ENCODE measurements around the gene MAFF.

MAFF gene

DNA sequence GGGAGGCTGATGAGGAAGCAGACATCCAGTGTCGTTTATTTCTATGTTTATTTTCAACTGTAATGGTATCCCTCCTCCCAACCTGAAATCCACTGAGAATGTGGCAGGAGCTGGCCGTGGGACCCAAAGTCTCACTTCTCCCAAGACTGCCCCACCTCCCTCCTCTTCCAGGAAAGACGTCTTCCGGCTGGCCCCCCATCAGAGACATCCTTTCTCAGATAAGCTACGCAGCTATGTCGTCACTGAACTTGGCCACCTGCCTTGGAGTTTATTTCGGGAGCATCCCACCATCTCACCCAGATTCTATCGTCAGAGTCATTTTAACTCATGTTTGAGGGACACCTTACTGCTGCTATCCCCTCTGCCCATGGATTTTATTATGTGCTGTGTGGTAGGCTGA is 57.1 kb downstream of the MAFF start:
- H3K9ac ChIP-seq (ENCODE audit: low read length) = no peak overlapping the region
- no peak for DNase-seq (ENCODE audit: low read depth)

DNA sequence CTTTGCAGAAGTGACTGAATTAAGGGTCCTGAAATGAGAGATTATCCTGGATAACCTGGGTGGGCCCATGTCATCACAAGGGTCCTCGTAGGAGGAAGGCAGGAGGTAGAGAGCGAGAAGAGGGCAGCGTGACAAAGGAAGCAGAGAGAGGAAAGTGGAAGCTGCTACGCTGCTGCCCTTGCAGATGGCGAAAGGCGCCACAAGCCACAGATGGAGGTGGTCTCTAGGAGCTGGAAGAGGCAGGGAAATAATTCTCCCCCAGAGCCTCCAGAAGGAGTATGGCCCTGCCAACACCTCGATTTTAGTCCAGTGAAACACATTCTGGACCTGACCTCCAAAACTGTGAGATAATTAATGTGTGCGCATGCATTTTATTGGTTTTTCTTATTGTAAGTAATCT is 57.6 kb downstream of the MAFF start:
- H3K4me3 ChIP-seq (ENCODE audit: low read length) = no peak overlapping the region
- no peaks in the 10 kb centered on the region for H3K27me3 ChIP-seq (replicated peaks; ENCODE audit: control insufficient read depth, insufficient read depth, low read length)
- peaks cover 9% of the 10 kb centered on the region for H3K36me3 ChIP-seq (ENCODE audit: control insufficient read depth, insufficient read depth, low read length, severe bottlenecking)
- H3K4me1 ChIP-seq (ENCODE audit: control insufficient read depth, insufficient read depth, low read length) = peaks cover 52% of the 10 kb centered on the region
- no peak for DNase-seq (ENCODE audit: low read depth)
- H3K9ac ChIP-seq (ENCODE audit: low read length) = no peak overlapping the region
- no peaks in the 10 kb centered on the region for H3K9me3 ChIP-seq (ENCODE audit: control insufficient read depth, low read length)

More for the DNA sequence above, 57.1 kb downstream of the MAFF start:
- Histone ChIP-seq H3K36me3 (ENCODE audit: control insufficient read depth, insufficient read depth, low read length, severe bottlenecking) (peaks cover 5% of the 10 kb centered on the region), H3K27me3 (replicated peaks; ENCODE audit: control insufficient read depth, insufficient read depth, low read length) (no peaks in the 10 kb centered on the region), H3K4me1 (ENCODE audit: control insufficient read depth, insufficient read depth, low read length) (peaks cover 48% of the 10 kb centered on the region), H3K4me3 (ENCODE audit: low read length) (no peak overlapping the region), H3K9me3 (ENCODE audit: control insufficient read depth, low read length) (no peaks in the 10 kb centered on the region)

DNA sequence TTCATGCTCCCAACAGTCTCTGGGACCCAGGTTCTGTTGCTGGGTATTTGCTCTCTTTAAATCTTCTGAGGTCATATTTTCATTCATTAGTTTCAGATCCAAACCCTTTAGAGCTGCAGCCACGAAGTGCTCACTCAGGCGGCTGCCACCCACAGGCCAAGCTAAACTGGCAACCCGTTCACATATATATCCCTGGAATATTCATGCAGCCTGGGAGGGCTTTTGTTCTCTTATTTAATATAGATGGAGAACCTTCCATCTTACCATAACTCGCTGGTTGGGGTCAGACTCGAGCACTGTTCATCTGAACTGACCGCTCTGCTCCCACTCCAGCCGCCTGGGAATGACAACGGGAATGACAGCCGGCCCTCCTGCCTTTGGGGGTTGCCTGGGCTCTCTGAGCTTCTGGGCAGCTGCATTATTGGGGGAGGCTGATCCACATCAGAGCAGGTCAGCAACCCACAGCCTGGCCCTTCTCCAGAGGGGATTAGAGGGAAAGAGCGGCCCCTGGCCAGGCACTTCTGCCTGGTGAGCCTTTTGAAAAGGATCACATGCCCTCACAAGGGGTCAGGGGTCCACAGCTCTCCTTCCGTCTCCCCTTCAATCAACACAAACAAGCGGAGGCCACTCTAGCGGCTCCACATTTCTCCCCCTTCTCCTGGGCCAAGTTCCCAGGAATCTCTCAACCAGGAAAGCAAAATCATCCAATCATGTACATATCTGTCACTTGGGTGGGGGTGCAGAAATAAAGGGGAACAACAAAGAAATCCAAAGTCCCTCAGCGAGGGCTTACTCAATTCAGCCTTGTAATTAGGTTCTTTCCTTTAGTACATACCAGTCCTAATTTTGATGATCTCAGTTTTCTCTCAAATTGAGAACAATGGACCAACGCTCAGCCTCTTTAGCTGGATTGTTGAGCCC is 59.2 kb downstream of the MAFF start:
- Histone ChIP-seq H3K27me3 (replicated peaks; ENCODE audit: control insufficient read depth, insufficient read depth, low read length) (no peaks in the 10 kb centered on the region), H3K9me3 (ENCODE audit: control insufficient read depth, low read length) (no peaks in the 10 kb centered on the region), H3K36me3 (ENCODE audit: control insufficient read depth, insufficient read depth, low read length, severe bottlenecking) (peaks cover 10% of the 10 kb centered on the region), H3K9ac (ENCODE audit: low read length) (peak overlapping the region; percentile 82), H3K4me3 (ENCODE audit: low read length) (peak overlapping the region; percentile 77), H3K4me1 (ENCODE audit: control insufficient read depth, insufficient read depth, low read length) (peaks cover 58% of the 10 kb centered on the region)
- peak; percentile 53 for DNase-seq (ENCODE audit: low read depth)

DNA sequence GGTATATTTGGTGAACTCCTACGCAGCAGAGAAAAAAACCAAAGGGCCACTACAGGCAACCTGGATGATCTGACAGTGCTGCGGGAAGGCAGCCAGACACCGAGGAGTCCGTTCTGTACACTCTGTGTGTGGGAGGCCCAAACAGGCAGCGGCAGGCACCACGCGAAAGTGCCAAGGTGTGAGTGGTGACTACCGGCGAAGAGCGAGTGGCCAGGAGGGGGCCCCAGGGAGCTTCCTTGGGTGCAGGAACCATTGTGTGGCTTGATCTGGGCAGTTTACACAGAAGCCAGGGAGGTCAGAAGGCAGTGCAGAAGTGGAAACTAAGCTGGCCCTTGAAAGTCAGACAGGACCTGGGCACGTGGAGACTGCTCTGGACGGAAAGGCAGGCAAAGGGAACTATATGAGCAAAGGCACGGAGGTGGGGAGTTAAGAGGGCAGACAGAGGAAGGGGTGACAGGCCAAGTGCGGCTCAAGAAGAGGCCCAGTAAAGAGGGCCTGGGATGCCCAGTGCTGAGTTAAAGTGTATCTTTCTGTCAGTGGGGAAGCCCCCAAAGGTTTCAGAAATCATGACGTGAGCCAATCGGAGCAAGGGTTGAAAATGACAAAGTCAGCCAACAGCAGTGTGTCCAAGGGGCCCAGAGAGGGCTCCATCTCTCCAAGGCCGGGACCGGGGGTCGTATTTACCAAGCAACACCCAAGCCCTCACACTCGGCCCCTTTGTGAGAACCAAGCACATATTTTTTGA is 60.4 kb downstream of the MAFF start:
- no peak for DNase-seq (ENCODE audit: low read depth)
- H3K9ac ChIP-seq (ENCODE audit: low read length) = peak overlapping the region; percentile 8
- peak overlapping the region; percentile 77 for H3K4me3 ChIP-seq (ENCODE audit: low read length)
- H3K4me1 ChIP-seq (ENCODE audit: control insufficient read depth, insufficient read depth, low read length) = peaks cover 50% of the 10 kb centered on the region
- peaks cover 10% of the 10 kb centered on the region for H3K36me3 ChIP-seq (ENCODE audit: control insufficient read depth, insufficient read depth, low read length, severe bottlenecking)
- H3K27me3 ChIP-seq (replicated peaks; ENCODE audit: control insufficient read depth, insufficient read depth, low read length) = no peaks in the 10 kb centered on the region
- no peaks in the 10 kb centered on the region for H3K9me3 ChIP-seq (ENCODE audit: control insufficient read depth, low read length)

DNA sequence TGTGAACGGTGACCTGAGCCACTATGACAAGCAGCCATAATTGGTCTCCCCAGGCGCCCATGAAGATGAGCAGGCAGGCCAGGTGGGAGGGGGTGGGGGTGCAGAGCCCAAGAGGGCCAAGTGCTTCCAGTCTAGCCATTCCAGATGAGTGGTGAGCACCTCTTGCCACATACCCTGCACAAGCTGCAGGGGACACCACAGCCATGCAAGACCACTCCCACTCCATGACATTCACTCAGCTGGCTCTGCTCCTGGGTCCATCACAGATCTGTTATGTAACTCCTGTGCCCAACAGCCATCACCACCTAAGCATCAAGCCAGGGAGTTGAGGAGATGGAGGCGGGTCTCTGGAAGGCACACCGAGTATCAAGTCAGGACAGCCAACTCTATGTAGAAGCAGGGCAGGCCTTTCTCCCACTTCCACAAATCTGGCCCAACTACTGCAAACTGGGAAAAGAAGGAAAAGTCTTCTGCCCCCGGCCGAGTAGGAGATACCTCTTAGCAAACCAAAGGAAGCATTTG is 62.6 kb downstream of the MAFF start:
- Histone ChIP-seq H3K4me3 (ENCODE audit: low read length) (no peak overlapping the region), H3K36me3 (ENCODE audit: control insufficient read depth, insufficient read depth, low read length, severe bottlenecking) (peaks cover 13% of the 10 kb centered on the region), H3K4me1 (ENCODE audit: control insufficient read depth, insufficient read depth, low read length) (peaks cover 43% of the 10 kb centered on the region), H3K9ac (ENCODE audit: low read length) (no peak overlapping the region), H3K9me3 (ENCODE audit: control insufficient read depth, low read length) (no peaks in the 10 kb centered on the region), H3K27me3 (replicated peaks; ENCODE audit: control insufficient read depth, insufficient read depth, low read length) (no peaks in the 10 kb centered on the region)
- no peak for DNase-seq (ENCODE audit: low read depth)

Data from adipocyte (in vitro differentiated cells).